Prostate gland (tissue), 1 donor: ENCODE data around the gene CMC4.

Source experiments
- POLR2A ChIP-seq: fragments of 450-650 bp; IDR thresholded peaks from one replicate; pipeline ENCODE4 v1.6.1; 2016; ENCODE audit warnings: antibody characterized with exemption, mild to moderate bottlenecking
- POLR2AphosphoS5 ChIP-seq: sonication (generic); formaldehyde crosslinking; IDR thresholded peaks from one replicate; pipeline ENCODE4 v1.6.1; 2017; ENCODE audit warnings: antibody characterized with exemption

GRCh38 chrX:155069414-155069813 lies 1.5 kb downstream of the CMC4 start:
- no peak for TF ChIP-seq POLR2A
- TF ChIP-seq POLR2AphosphoS5: no peak
